K562 (cell line): Measurements from ENCODE around the gene FHIT. TPM values are rescaled to one million over a fixed set of nuclear protein-coding genes. Genes with fewer than 3 reads are reported as not detected.

Experiments
- ATAC-seq: fragments of 200-7000 bp; cut with Tn5 transposase; 3 replicates; pipeline ENCODE4 v1.9.1; 2020; ENCODE audit warnings: moderate library complexity
- BruUV-seq: library from RNA; stranded (reverse); fragments of 400-500 nt; replicated peaks from 2 replicates; lab custom pipeline; 2021; lab: Mats Ljungman, UMichigan
- CTCF ChIA-PET: fragments of 300-600 bp; formaldehyde crosslinking; extraction: SDS; loops from one replicate; lab custom pipeline; 2021; ENCODE audit warnings: low intra/inter-chr PET ratio; lab: Yijun Ruan, JAX
- POLR2A ChIA-PET: fragments of 300-600, 350-650 bp; sonication (Branson Sonifier 250); formaldehyde crosslinking; extraction: SDS; loops from one replicate; lab custom pipeline; 2021; ENCODE audit warnings: antibody characterized with exemption, inconsistent platforms; lab: Yijun Ruan, JAX
- DNase-seq, 4 experiments: peaks; one replicate each; pipeline versions ENCODE4 v3.0.0 to v3.0.0-alpha.2; 2011 to 2018; ENCODE audit warnings: low spot score in 3 of 4, mixed read lengths in 3 of 4; ENCODE audit errors: extremely low read depth in 1 of 4
- FAIRE-seq: peaks from 2 replicates; lab custom pipeline; 2011; peaks lifted over from hg19 to GRCh38; lab: Jason Lieb, UNC
- H2AFZ ChIP-seq: 2 replicates; pipeline ENCODE4 v1.6.0; 2011; ENCODE audit warnings: low read depth, low read length, control low read depth, inconsistent platforms
- H3K27ac ChIP-seq: fragments of 200-600 bp; 3 replicates; pipeline ENCODE4 v1.8.0; 2011; ENCODE audit warnings: low read depth, mild to moderate bottlenecking, control low read depth, inconsistent platforms, low read length, moderate library complexity, mixed read lengths; ENCODE audit errors: extremely low read depth
- H3K27me3 ChIP-seq, 2 experiments: fragments of 300-600 bp in 1 of 2; 2 replicates in 1 of 2; 3 replicates in 1 of 2; pipeline versions ENCODE4 v1.6.0 to v1.8.0; 2011; ENCODE audit warnings: inconsistent platforms in 2 of 2, low read length in 2 of 2, mild to moderate bottlenecking in 1 of 2, mixed read lengths in 1 of 2, moderate library complexity in 1 of 2; ENCODE audit not compliant: control insufficient read depth in 2 of 2, insufficient read depth in 2 of 2
- H3K36me3 ChIP-seq: fragments of 300-600 bp; 3 replicates; pipeline ENCODE4 v1.8.0; 2011; ENCODE audit warnings: mild to moderate bottlenecking, low read length, inconsistent platforms; ENCODE audit not compliant: control insufficient read depth, insufficient read depth
- H3K4me1 ChIP-seq, 2 experiments: fragments of 200-600 bp in 1 of 2; replicated peaks in 1 of 2; 2 replicates in 1 of 2; 3 replicates in 1 of 2; pipeline versions ENCODE4 v1.5.1 to v1.8.0; 2011; ENCODE audit warnings: inconsistent platforms in 2 of 2, low read length in 2 of 2, mild to moderate bottlenecking in 1 of 2, mixed read lengths in 1 of 2, moderate library complexity in 1 of 2; ENCODE audit not compliant: control insufficient read depth in 2 of 2, insufficient read depth in 2 of 2
- H3K4me2 ChIP-seq: 2 replicates; pipeline ENCODE4 v1.6.1; 2011; ENCODE audit warnings: low read length, control low read depth, inconsistent platforms, mixed read lengths; ENCODE audit not compliant: insufficient read depth
- H3K4me3 ChIP-seq: fragments of 200-600 bp; sonication (generic), shearing (Covaris generic); 2 replicates; pipeline ENCODE4 v1.5.1; 2016; ENCODE audit warnings: control low read depth, inconsistent platforms
- H3K79me2 ChIP-seq: fragments of 200-600 bp; 3 replicates; pipeline ENCODE4 v1.8.0; 2011; ENCODE audit warnings: low read length, inconsistent platforms; ENCODE audit not compliant: control insufficient read depth, insufficient read depth
- H3K9ac ChIP-seq, 2 experiments: 2 replicates each; pipeline versions ENCODE4 v1.6.0 to v1.6.1; 2011; ENCODE audit warnings: low read depth in 2 of 2, low read length in 2 of 2, control low read depth in 1 of 2, inconsistent platforms in 1 of 2, mild to moderate bottlenecking in 1 of 2, mixed read lengths in 1 of 2; ENCODE audit not compliant: insufficient read depth in 1 of 2
- H3K9me1 ChIP-seq: one replicate; pipeline ENCODE4 v1.6.0; 2011; ENCODE audit warnings: inconsistent platforms, mild to moderate bottlenecking, low read length, moderate library complexity; ENCODE audit not compliant: control insufficient read depth, insufficient read depth
- H3K9me3 ChIP-seq: replicated peaks from 2 replicates; pipeline ENCODE4 v1.5.1; 2011; ENCODE audit warnings: low read depth, low read length, inconsistent platforms; ENCODE audit not compliant: control insufficient read depth, insufficient read depth
- H4K20me1 ChIP-seq: replicated peaks from 2 replicates; pipeline ENCODE4 v1.6.1; 2011; ENCODE audit warnings: low read length, inconsistent platforms, mixed read lengths; ENCODE audit not compliant: control insufficient read depth, insufficient read depth
- EGR1 ChIP-seq: fragments of 450-650 bp; conservative IDR thresholded peaks from 2 replicates; pipeline ENCODE4 v1.6.1; 2017; ENCODE audit warnings: mild to moderate bottlenecking
- KAT2B ChIP-seq: IDR thresholded peaks from one replicate; pipeline ENCODE4 v1.6.1; 2012; ENCODE audit warnings: low read depth, mild to moderate bottlenecking, control low read depth, inconsistent platforms, low read length, moderate library complexity
- PTTG1 ChIP-seq: fragments of 450-650 bp; IDR thresholded peaks from 2 replicates; pipeline ENCODE4 v1.6.1; 2016; ENCODE audit warnings: low read depth, mild to moderate bottlenecking, missing genetic modification characterization, missing compliant biosample characterization
- REST ChIP-seq, 2 experiments: fragments of 450-650 bp; formaldehyde crosslinking in 1 of 2; IDR thresholded peaks; 2 replicates each; pipeline versions ENCODE4 v1.4.0 to v1.6.1; 2014 to 2020; ENCODE audit warnings: mild to moderate bottlenecking in 2 of 2, borderline replicate concordance in 1 of 2, low read depth in 1 of 2
- ZFP30 ChIP-seq: fragments of 250-450 bp; sonication (Bioruptor Pico); IDR thresholded peaks from 2 replicates; pipeline ENCODE4 v1.8.0; 2022; ENCODE audit warnings: moderate library complexity, mild to moderate bottlenecking, inconsistent platforms, borderline replicate concordance
- ZNF507 ChIP-seq: conservative IDR thresholded peaks from 2 replicates; pipeline ENCODE4 v1.6.1; 2017; ENCODE audit warnings: missing genetic modification characterization, missing compliant biosample characterization
- WGBS: fragments of 100-300 bp; shearing (Covaris generic); methylation state at CpG from one replicate; pipeline ENCODE4 v1.1.6; 2016; ENCODE audit warnings: low coverage, mixed read lengths; ENCODE audit not compliant: insufficient coverage; ENCODE audit errors: missing lambda C conversion rate; 5-methylcytosine and 5-hydroxymethylcytosine counted together
- in situ Hi-C: fragments of 300-500 bp; cut with MboI; formaldehyde crosslinking; loops from 4 replicates; pipeline ENCODE4 v1.15.0; 2018; ENCODE audit warnings: inconsistent platforms, mixed read lengths
- intact Hi-C: fragments of 100-400 bp; cut with micrococcal nuclease; formaldehyde crosslinking; loops from 2 replicates; pipeline ENCODE4 v1.14.2; 2022
- polyA plus RNA-seq, 8 experiments: library from polyadenylated mRNA; depleted of rRNA in 4 of 8; stranded (reverse) in 5 of 8; unstranded in 3 of 8; fragments of >200 nt; fragmentation: Nextera tagmentation in 2 of 8; fragmentation: Illumina TruSeq in 1 of 8; extraction: Ambion mirVana in 2 of 8; extraction: Trizol in 1 of 8; gene quantifications; 2 replicates each; pipeline versions ENCODE4 v1.2.1 to v1.2.3, GENCODE V29; 2011 to 2014; ENCODE audit warnings: inconsistent platforms in 1 of 8, missing spikeins in 1 of 8
- total RNA-seq, 7 experiments: library from RNA; depleted of rRNA in 6 of 7; stranded (reverse); fragments of >200 nt in 6 of 7; fragmentation: Illumina TruSeq in 2 of 7; extraction: Trizol in 2 of 7; gene quantifications; 2 replicates each; pipeline versions ENCODE4 v1.2.1 to v1.2.3, GENCODE V29; 2011 to 2021; ENCODE audit warnings: low replicate concordance in 1 of 7

Gene FHIT
- total and polyA plus RNA-seq, 9 of the 15 experiments (the other 6 are each of a cell fraction or from before 2014, with no cell fraction given) = 1.7 to 9.1 (median 4.3) TPM

GRCh38 chr3:60080648-60081047 is 1170.6 kb downstream of the FHIT start:
- TF ChIP-seq KAT2B (no peak), ZNF507 (no peak), PTTG1 (tag) (no peak), REST (IDR thresholded peaks at IDR 0.05; ENCODE audit: borderline replicate concordance) (no peak), REST (CRISPR knock-in tag; IDR thresholded peaks at IDR 0.05; ENCODE audit: low read depth) (no peak), ZFP30 (CRISPR knock-in tag) (no peak), EGR1 (no peak)
- TF ChIP-seq, all 486 proteins: peak for 0
- no peaks in the 10 kb centered on the region for H3K27me3 ChIP-seq
- no peaks in the 10 kb centered on the region for H3K9me1 ChIP-seq
- H3K9ac ChIP-seq = no peak overlapping the region
- BruUV-seq = no TSS peak
- FAIRE-seq (no peak), ATAC-seq (no peak), DNase-seq (no peak)
- no peak overlapping the region for H3K4me2 ChIP-seq
- ChIA-PET POLR2A (no interaction called here), CTCF (no interaction called here)
- H3K4me3 ChIP-seq = no peak overlapping the region
- no peaks in the 10 kb centered on the region for H3K79me2 ChIP-seq
- in situ Hi-C loops (no loop called here), intact Hi-C loops (no loop called here)
- no peaks in the 10 kb centered on the region for H3K4me1 ChIP-seq
- H2AFZ ChIP-seq = no peak overlapping the region
- no peaks in the 10 kb centered on the region for H3K36me3 ChIP-seq
- H3K9me3 ChIP-seq = no peaks in the 10 kb centered on the region
- H3K27ac ChIP-seq = no peak overlapping the region
- H4K20me1 ChIP-seq = no peaks in the 10 kb centered on the region
- 86% methylated on average over 1 of the region's 1 CpG for WGBS
